ENCODE measurements around the gene CCDC38. TPM values are rescaled to one million over a fixed set of nuclear protein-coding genes. Genes with fewer than 3 reads are reported as not detected.

CCDC38 gene
- total and polyA plus RNA-seq, 10 of the 15 experiments (the other 5 are each of a cell fraction or from before 2014, with no cell fraction given), result 0.04 to 0.05 TPM; not detected in 8

GRCh38 chr12:95962222-95962621, 19.8 kb upstream of the CCDC38 start (continued):
- TF ChIP-seq PRDM15 (CRISPR knock-in tag; IDR thresholded peaks at IDR 0.05) (no peak), SUZ12 (IDR thresholded peaks at IDR 0.05; ENCODE audit: unreplicated experiment) (no peak), MEF2B (IDR thresholded peaks at IDR 0.05; ENCODE audit: partially characterized antibody, poor library complexity, severe bottlenecking) (no peak), RUNX3 (IDR thresholded peaks at IDR 0.05; ENCODE audit: low read length) (no peak), SKIL (IDR thresholded peaks at IDR 0.05; ENCODE audit: low read depth, poor library complexity, severe bottlenecking) (no peak), CHD4 (IDR thresholded peaks at IDR 0.05) (no peak)

- ChIA-PET POLR2A (no interaction called here), SMC1A (ENCODE audit: uncharacterized antibody, unreplicated experiment) (interaction anchor here (1.3 kb wide), 1 partner anchor 18 kb away, joined by 6 read pairs; the partner anchor contains the start of gene CCDC38), CTCF (interaction anchor here (2.6 to 3.8 kb wide), 2 partner anchors 38 to 41 kb away, joined by 10 to 22 read pairs; no protein-coding TSS in a partner anchor), RAD21 (ENCODE audit: unreplicated experiment) (interaction anchor here (0.6 kb wide), 1 partner anchor 177 kb away, joined by 3 read pairs; no protein-coding TSS in a partner anchor)
- TF ChIP-seq ATF7 (IDR thresholded peaks at IDR 0.05; ENCODE audit: low read depth) (0 out of 2 replicates have a peak, but pooled peaks have one; percentile 19), ATF3 (IDR thresholded peaks at IDR 0.05; ENCODE audit: borderline replicate concordance, extremely low read depth, low read depth, low read length) (no peak)
- FAIRE-seq (no peak), ATAC-seq (no peak), DNase-seq (ENCODE audit: low read depth, low spot score) (no peak)
- Histone ChIP-seq H3K79me2 (ENCODE audit: control insufficient read depth, insufficient read depth, low read length) (no peaks in the 10 kb centered on the region), H3K9me3 (replicated peaks; ENCODE audit: control insufficient read depth, insufficient read depth, low read length) (no peaks in the 10 kb centered on the region), H3K4me1 (ENCODE audit: control insufficient read depth, insufficient read depth, low read length) (no peaks in the 10 kb centered on the region), H4K20me1 (ENCODE audit: control insufficient read depth, insufficient read depth) (no peaks in the 10 kb centered on the region), H2AFZ (ENCODE audit: control insufficient read depth, low read depth, low read length) (no peak overlapping the region), H3K4me2 (ENCODE audit: control insufficient read depth, insufficient read depth) (no peak overlapping the region), H3K9ac (ENCODE audit: control insufficient read depth, insufficient read depth, low read length) (no peak overlapping the region), H3K36me3 (ENCODE audit: control insufficient read depth in 2 of 2, insufficient read depth in 2 of 2, low read length in 1 of 2) (no peaks in the 10 kb centered on the region), H3K27me3 (replicated peaks in 1 of 2; ENCODE audit: control insufficient read depth in 2 of 2, insufficient read depth in 2 of 2, low read length in 1 of 2) (no peaks in the 10 kb centered on the region), H3K4me3 (no peak overlapping the region), H3K27ac (ENCODE audit: control insufficient read depth, insufficient read depth) (no peak overlapping the region)
- 20% methylated on average over 5 of the region's 5 CpGs for WGBS (ENCODE audit: insufficient coverage, insufficient replicate concordance, low lambda C conversion rate, missing lambda C conversion rate)
- intact Hi-C loops (cut with micrococcal nuclease; ENCODE audit: unreplicated experiment), result no loop called here
- in situ Hi-C loops (cut with MboI), result no loop called here
- no TSS peak for BruUV-seq (replicated peaks)
These were observed 17.8 kb upstream of the CCDC38 start for GRCh38 chr12:95960241-95960640.

All from GM12878 (cell line).